Measurements from ENCODE around the gene MORN3. TPM values are rescaled to one million over a fixed set of nuclear protein-coding genes. Genes with fewer than 3 reads are reported as not detected.
A peak's percentile ranks its signal among the peaks of the same experiment; 100 is the strongest.
"Not testable (repeated sequence)": the region's sequence is repeated elsewhere in the genome, so short reads cannot be mapped to it uniquely, and the experiment has no call there.

Gene MORN3
- total RNA-seq, 1 experiment from 2014 or later: 0.37 TPM

DNA sequence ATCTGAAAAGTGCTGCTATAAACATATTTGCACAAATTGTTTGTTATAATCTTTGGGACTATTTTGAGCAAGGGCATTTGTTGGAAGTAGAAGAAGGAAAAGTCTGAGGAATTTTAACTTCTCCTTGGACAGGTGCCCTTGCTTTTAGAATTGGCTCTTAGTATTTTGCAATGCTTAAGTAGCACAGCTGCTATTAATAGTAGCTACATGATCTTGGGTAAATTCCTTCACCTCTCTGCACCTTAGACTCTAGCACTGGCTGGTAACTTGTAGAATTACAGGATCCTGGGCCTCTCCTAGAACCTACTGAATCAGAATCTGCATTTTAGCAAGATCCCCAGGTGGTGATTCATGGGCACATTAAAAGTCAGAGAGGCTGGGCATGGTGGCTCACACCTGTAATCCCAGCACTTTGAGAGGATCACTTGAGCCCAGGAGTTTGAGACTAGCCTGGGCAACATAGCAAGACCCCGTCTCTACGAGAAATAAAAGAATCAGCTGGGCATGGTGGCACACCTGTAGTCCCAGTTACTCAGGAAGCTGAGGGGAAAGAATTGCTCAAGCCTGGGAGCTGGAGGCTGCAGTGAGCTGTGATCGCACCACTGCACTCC lies 32.3 kb upstream of the MORN3 start:
- H3K4me3 Mint-ChIP-seq: no peak overlapping the region
- ChIA-PET CTCF (interaction anchor here (1.9 kb wide), 1 partner anchor 93 kb away, joined by 8 read pairs; no protein-coding TSS in a partner anchor), POLR2A (no interaction called here)
- peaks cover 7% of the 10 kb centered on the region for H3K9me3 Mint-ChIP-seq
- ATAC-seq: no peak
- peaks cover 14% of the 10 kb centered on the region for H3K27me3 Mint-ChIP-seq (ENCODE audit: low read depth)
- no peaks in the 10 kb centered on the region for H3K36me3 Mint-ChIP-seq
- H3K4me1 Mint-ChIP-seq: no peaks in the 10 kb centered on the region
- DNase-seq (ENCODE audit: low spot score): no peak
- no peak overlapping the region for H3K27ac Mint-ChIP-seq
- no peak for TF ChIP-seq KAT7 (CRISPR knock-in tag; IDR thresholded peaks at IDR 0.05; ENCODE audit: borderline replicate concordance)
- TF ChIP-seq ZNF121 (CRISPR knock-in tag; IDR thresholded peaks at IDR 0.05): peak; percentile 84

- H3K36me3 Mint-ChIP-seq; POLR2A ChIA-PET; H3K27ac Mint-ChIP-seq; H3K4me3 Mint-ChIP-seq; H3K9me3 Mint-ChIP-seq; H3K27me3 Mint-ChIP-seq (ENCODE audit: low read depth); DNase-seq (ENCODE audit: low spot score); ATAC-seq; H3K4me1 Mint-ChIP-seq: not testable (repeated sequence)
- CTCF ChIA-PET: interaction anchor here (0.7 to 2.2 kb wide), 6 partner anchors 13 to 114 kb away, joined by 3 to 19 read pairs (median 5); partner anchors contain the start of genes RHOF and TMEM120B
Measured at GRCh38 chr12:121697861-121698260, 28.4 kb upstream of the MORN3 start.

DNA sequence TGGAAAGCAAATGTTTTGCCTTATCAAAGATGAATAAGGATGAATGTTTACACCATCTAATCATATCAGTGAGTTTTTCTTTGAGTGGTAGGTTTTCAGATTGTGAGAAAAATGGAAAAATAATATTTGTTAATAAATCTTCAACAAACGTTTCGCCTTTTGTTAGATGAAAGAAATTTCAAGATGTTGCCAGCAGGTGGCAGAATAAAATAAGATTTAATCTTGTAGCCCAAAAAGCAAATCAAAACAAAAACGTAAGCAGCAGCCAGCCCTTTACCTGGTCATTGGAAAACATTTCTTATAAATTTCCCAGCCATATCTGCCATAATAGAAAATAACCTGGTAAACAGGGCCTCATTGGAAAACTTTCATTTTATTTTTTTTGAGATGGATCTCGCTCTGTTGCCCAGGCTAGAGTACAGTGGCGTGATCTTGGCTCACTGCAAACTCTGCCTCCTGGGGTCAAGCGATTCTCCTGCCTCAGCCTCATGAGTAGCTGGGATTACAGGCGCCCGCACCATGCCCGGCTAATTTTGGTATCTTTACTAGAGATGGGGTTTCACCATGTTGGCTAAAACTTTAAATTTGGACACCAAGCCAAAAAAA lies 27.7 kb upstream of the MORN3 start:
- H3K27ac Mint-ChIP-seq: no peak overlapping the region
- no peak for DNase-seq (ENCODE audit: low spot score)
- H3K9me3 Mint-ChIP-seq: no peaks in the 10 kb centered on the region
- no peaks in the 10 kb centered on the region for H3K4me1 Mint-ChIP-seq
- ChIA-PET POLR2A (no interaction called here), CTCF (interaction anchor here (0.7 to 2.2 kb wide), 6 partner anchors 15 to 115 kb away, joined by 4 to 19 read pairs (median 6); partner anchors contain the start of genes RHOF and TMEM120B)
- peak; percentile 42; the same call in 1 of the 2 replicates for TF ChIP-seq ZNF121 (CRISPR knock-in tag; IDR thresholded peaks at IDR 0.05)
- TF ChIP-seq ZNF317 (CRISPR knock-in tag; IDR thresholded peaks at IDR 0.05; ENCODE audit: borderline replicate concordance, low read depth): no peak
- TF ChIP-seq, protein P1, sequence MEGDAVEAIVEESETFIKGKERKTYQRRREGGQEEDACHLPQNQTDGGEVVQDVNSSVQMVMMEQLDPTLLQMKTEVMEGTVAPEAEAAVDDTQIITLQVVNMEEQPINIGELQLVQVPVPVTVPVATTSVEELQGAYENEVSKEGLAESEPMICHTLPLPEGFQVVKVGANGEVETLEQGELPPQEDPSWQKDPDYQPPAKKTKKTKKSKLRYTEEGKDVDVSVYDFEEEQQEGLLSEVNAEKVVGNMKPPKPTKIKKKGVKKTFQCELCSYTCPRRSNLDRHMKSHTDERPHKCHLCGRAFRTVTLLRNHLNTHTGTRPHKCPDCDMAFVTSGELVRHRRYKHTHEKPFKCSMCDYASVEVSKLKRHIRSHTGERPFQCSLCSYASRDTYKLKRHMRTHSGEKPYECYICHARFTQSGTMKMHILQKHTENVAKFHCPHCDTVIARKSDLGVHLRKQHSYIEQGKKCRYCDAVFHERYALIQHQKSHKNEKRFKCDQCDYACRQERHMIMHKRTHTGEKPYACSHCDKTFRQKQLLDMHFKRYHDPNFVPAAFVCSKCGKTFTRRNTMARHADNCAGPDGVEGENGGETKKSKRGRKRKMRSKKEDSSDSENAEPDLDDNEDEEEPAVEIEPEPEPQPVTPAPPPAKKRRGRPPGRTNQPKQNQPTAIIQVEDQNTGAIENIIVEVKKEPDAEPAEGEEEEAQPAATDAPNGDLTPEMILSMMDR (IDR thresholded peaks at IDR 0.05): peak; percentile 25; the same call in 1 of the 2 replicates
- TF ChIP-seq JUN (CRISPR knock-in tag; IDR thresholded peaks at IDR 0.05): no peak
- ATAC-seq: no peak
- no peaks in the 10 kb centered on the region for H3K36me3 Mint-ChIP-seq
- no peaks in the 10 kb centered on the region for H3K27me3 Mint-ChIP-seq (ENCODE audit: low read depth)
- no peak overlapping the region for H3K4me3 Mint-ChIP-seq

- no peak for ATAC-seq
- H3K9me3 Mint-ChIP-seq: no peaks in the 10 kb centered on the region
- ChIA-PET POLR2A (interaction anchor here (0.6 kb wide), 1 partner anchor 227 kb away, joined by 6 read pairs; no protein-coding TSS in a partner anchor), CTCF (interaction anchor here (0.6 to 1.9 kb wide), 4 partner anchors 11 to 101 kb away, joined by 3 to 12 read pairs (median 4); partner anchors contain the start of gene RHOF)
- H3K27me3 Mint-ChIP-seq (ENCODE audit: low read depth): no peaks in the 10 kb centered on the region
- H3K4me3 Mint-ChIP-seq: no peak overlapping the region
- H3K36me3 Mint-ChIP-seq: no peaks in the 10 kb centered on the region
- DNase-seq (ENCODE audit: low spot score): no peak
- peaks cover 3% of the 10 kb centered on the region; the same call in 1 of the 2 replicates for H3K4me1 Mint-ChIP-seq
- TF ChIP-seq JAZF1 (CRISPR knock-in tag; IDR thresholded peaks at IDR 0.05) (no peak), ELF4 (CRISPR knock-in tag; IDR thresholded peaks at IDR 0.05; ENCODE audit: low read depth) (no peak), NFYB (CRISPR knock-in tag; conservative IDR thresholded peaks at IDR 0.05; ENCODE audit: low read depth) (no peak), ZNF671 (CRISPR knock-in tag; IDR thresholded peaks at IDR 0.05) (no peak)
- TF ChIP-seq, protein P2, sequence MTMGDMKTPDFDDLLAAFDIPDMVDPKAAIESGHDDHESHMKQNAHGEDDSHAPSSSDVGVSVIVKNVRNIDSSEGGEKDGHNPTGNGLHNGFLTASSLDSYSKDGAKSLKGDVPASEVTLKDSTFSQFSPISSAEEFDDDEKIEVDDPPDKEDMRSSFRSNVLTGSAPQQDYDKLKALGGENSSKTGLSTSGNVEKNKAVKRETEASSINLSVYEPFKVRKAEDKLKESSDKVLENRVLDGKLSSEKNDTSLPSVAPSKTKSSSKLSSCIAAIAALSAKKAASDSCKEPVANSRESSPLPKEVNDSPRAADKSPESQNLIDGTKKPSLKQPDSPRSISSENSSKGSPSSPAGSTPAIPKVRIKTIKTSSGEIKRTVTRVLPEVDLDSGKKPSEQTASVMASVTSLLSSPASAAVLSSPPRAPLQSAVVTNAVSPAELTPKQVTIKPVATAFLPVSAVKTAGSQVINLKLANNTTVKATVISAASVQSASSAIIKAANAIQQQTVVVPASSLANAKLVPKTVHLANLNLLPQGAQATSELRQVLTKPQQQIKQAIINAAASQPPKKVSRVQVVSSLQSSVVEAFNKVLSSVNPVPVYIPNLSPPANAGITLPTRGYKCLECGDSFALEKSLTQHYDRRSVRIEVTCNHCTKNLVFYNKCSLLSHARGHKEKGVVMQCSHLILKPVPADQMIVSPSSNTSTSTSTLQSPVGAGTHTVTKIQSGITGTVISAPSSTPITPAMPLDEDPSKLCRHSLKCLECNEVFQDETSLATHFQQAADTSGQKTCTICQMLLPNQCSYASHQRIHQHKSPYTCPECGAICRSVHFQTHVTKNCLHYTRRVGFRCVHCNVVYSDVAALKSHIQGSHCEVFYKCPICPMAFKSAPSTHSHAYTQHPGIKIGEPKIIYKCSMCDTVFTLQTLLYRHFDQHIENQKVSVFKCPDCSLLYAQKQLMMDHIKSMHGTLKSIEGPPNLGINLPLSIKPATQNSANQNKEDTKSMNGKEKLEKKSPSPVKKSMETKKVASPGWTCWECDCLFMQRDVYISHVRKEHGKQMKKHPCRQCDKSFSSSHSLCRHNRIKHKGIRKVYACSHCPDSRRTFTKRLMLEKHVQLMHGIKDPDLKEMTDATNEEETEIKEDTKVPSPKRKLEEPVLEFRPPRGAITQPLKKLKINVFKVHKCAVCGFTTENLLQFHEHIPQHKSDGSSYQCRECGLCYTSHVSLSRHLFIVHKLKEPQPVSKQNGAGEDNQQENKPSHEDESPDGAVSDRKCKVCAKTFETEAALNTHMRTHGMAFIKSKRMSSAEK (CRISPR knock-in tag; IDR thresholded peaks at IDR 0.05; ENCODE audit: borderline replicate concordance): no peak
- TF ChIP-seq, protein P3, sequence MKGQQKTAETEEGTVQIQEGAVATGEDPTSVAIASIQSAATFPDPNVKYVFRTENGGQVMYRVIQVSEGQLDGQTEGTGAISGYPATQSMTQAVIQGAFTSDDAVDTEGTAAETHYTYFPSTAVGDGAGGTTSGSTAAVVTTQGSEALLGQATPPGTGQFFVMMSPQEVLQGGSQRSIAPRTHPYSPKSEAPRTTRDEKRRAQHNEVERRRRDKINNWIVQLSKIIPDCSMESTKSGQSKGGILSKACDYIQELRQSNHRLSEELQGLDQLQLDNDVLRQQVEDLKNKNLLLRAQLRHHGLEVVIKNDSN (CRISPR knock-in tag; IDR thresholded peaks at IDR 0.05): no peak
- no peak overlapping the region for H3K27ac Mint-ChIP-seq
Measured at GRCh38 chr12:121693155-121693687, 23.8 kb upstream of the MORN3 start.

Data from WTC11 (cell line).